Brain microvascular endothelial cell (primary cell): Measurements from ENCODE around the gene TUBB4A.

Experiments used
- DNase-seq: peaks from one replicate; pipeline ENCODE4 v3.0.0-alpha.2; 2020
- H3K27ac ChIP-seq: fragments of 250-450 bp; sonication (Bioruptor Pico); 2 replicates; pipeline ENCODE4 v1.5.1; 2020; ENCODE audit warnings: mild to moderate bottlenecking, moderate library complexity
- H3K27me3 ChIP-seq: fragments of 250-450 bp; sonication (Bioruptor Pico); replicated peaks from 2 replicates; pipeline ENCODE4 v1.5.1; 2020; ENCODE audit warnings: mild to moderate bottlenecking
- H3K36me3 ChIP-seq: fragments of 250-450 bp; sonication (Bioruptor Pico); replicated peaks from 2 replicates; pipeline ENCODE4 v1.5.1; 2020; ENCODE audit warnings: mild to moderate bottlenecking
- H3K4me3 ChIP-seq: 2 replicates; pipeline ENCODE4 v1.5.1; 2011; ENCODE audit warnings: low read depth, mild to moderate bottlenecking, control low read depth, low read length, moderate library complexity
- CTCF ChIP-seq: IDR thresholded peaks from 2 replicates; pipeline ENCODE4 v1.5.1; 2011; ENCODE audit warnings: low read depth, mild to moderate bottlenecking, moderate library complexity, low read length, control low read depth, inconsistent platforms; ENCODE audit errors: missing control alignments
- in situ Hi-C: cut with HindIII; loops from 2 replicates; pipeline ENCODE4 v1.10.0; 2017; ENCODE audit warnings: low sequenced_read_pairs, low pct_ligation_motif_present

The TUBB4A gene

GRCh38 chr19:6451583-6452222 lies 50.4 kb downstream of the TUBB4A start:
- TF ChIP-seq CTCF = no peak
- in situ Hi-C loops = no loop called here
- no peak overlapping the region for H3K27ac ChIP-seq
- H3K4me3 ChIP-seq = no peak overlapping the region
- no peaks in the 10 kb centered on the region for H3K27me3 ChIP-seq
- no peak for DNase-seq
- H3K36me3 ChIP-seq = peaks cover 9% of the 10 kb centered on the region

- in situ Hi-C loops = no loop called here
- H3K4me3 ChIP-seq = no peak overlapping the region
- no peak for TF ChIP-seq CTCF
- DNase-seq = no peak
- H3K27me3 ChIP-seq = no peaks in the 10 kb centered on the region
- H3K27ac ChIP-seq = no peak overlapping the region
- peaks cover 9% of the 10 kb centered on the region for H3K36me3 ChIP-seq
Observed at GRCh38 chr19:6450166-6450565, 51.9 kb downstream of the TUBB4A start.

- no peak overlapping the region for H3K4me3 ChIP-seq
- H3K27ac ChIP-seq = no peak overlapping the region
- H3K36me3 ChIP-seq = no peaks in the 10 kb centered on the region
- H3K27me3 ChIP-seq = no peaks in the 10 kb centered on the region
- no peak for TF ChIP-seq CTCF
- in situ Hi-C loops = no loop called here
- DNase-seq = no peak
Observed at GRCh38 chr19:6448045-6448444, 54.1 kb downstream of the TUBB4A start.

- no peak overlapping the region for H3K27ac ChIP-seq
- no peak for DNase-seq
- H3K27me3 ChIP-seq = no peaks in the 10 kb centered on the region
- TF ChIP-seq CTCF = no peak
- H3K4me3 ChIP-seq = no peak overlapping the region
- in situ Hi-C loops = no loop called here
- H3K36me3 ChIP-seq = no peaks in the 10 kb centered on the region
Observed at GRCh38 chr19:6446452-6446851, 55.7 kb downstream of the TUBB4A start.
